OCI-LY7 (cell line): ENCODE measurements around the gene GATAD2B. TPM values are rescaled to one million over a fixed set of nuclear protein-coding genes. Genes with fewer than 3 reads are reported as not detected.

Source experiments
- BruUV-seq: library from RNA; stranded (reverse); fragments of 400-500 nt; replicated peaks from 2 replicates; lab custom pipeline; 2021; lab: Mats Ljungman, UMichigan
- CTCF ChIA-PET: fragments of 300-600 bp; sonication (Branson Sonifier 250); formaldehyde crosslinking; loops from one replicate; lab custom pipeline; 2022; ENCODE audit warnings: antibody characterized with exemption; ENCODE audit not compliant: unreplicated experiment; lab: Charles Lee
- POLR2A ChIA-PET: fragments of 300-600 bp; sonication (Branson Sonifier 250); formaldehyde crosslinking; loops from one replicate; lab custom pipeline; 2022; ENCODE audit warnings: antibody characterized with exemption; lab: Charles Lee
- DNase-seq: peaks from one replicate; pipeline ENCODE4 v3.0.0-alpha.2; 2015; ENCODE audit warnings: low spot score
- H2AFZ ChIP-seq: fragments of 200-600 bp; sonication (generic), shearing (Covaris generic); 2 replicates; pipeline ENCODE4 v1.6.1; 2014; ENCODE audit warnings: mild to moderate bottlenecking, antibody characterized with exemption, low read length, moderate library complexity
- H3K27ac ChIP-seq: fragments of 200-600 bp; sonication (generic); 2 replicates; pipeline ENCODE4 v1.5.1; 2014; ENCODE audit warnings: mixed run types, low read depth, mild to moderate bottlenecking, moderate library complexity, low read length, inconsistent platforms; ENCODE audit not compliant: poor library complexity, severe bottlenecking
- H3K36me3 ChIP-seq: fragments of 200-600 bp; sonication (generic); 2 replicates; pipeline ENCODE4 v1.6.1; 2014; ENCODE audit warnings: mild to moderate bottlenecking, antibody characterized with exemption, low read length, moderate library complexity, mixed read lengths; ENCODE audit not compliant: insufficient read depth
- H3K4me1 ChIP-seq: fragments of 200-600 bp; sonication (generic); 2 replicates; pipeline ENCODE4 v1.5.1; 2014; ENCODE audit warnings: mild to moderate bottlenecking, low read length; ENCODE audit not compliant: insufficient read depth, poor library complexity, severe bottlenecking
- H3K4me2 ChIP-seq: fragments of 200-600 bp; sonication (generic); 2 replicates; pipeline ENCODE4 v1.6.1; 2014; ENCODE audit warnings: mild to moderate bottlenecking, low read length
- H3K4me3 ChIP-seq: fragments of 200-600 bp; sonication (generic); 2 replicates; pipeline ENCODE4 v1.5.1; 2014; ENCODE audit warnings: mild to moderate bottlenecking, low read depth, low read length; ENCODE audit not compliant: poor library complexity, severe bottlenecking
- H3K79me2 ChIP-seq: fragments of 200-600 bp; sonication (generic); 2 replicates; pipeline ENCODE4 v1.6.1; 2016; ENCODE audit warnings: low read depth, mild to moderate bottlenecking, low read length, moderate library complexity, mixed read lengths; ENCODE audit not compliant: insufficient read depth
- H3K9me2 ChIP-seq: fragments of 200-600 bp; sonication (generic); 2 replicates; pipeline ENCODE4 v1.6.1; 2016; ENCODE audit warnings: mild to moderate bottlenecking, low read length, mixed read lengths; ENCODE audit not compliant: insufficient read depth
- H3K9me3 ChIP-seq: fragments of 200-600 bp; sonication (generic); 2 replicates; pipeline ENCODE4 v1.6.1; 2014; ENCODE audit warnings: mild to moderate bottlenecking, mixed run types, low read length, mixed read lengths
- H4K20me1 ChIP-seq: fragments of 200-600 bp; sonication (generic); 2 replicates; pipeline ENCODE4 v1.6.1; 2014; ENCODE audit warnings: mild to moderate bottlenecking, antibody characterized with exemption, low read length, moderate library complexity, mixed read lengths; ENCODE audit not compliant: insufficient read depth
- EZH2phosphoT487 ChIP-seq: fragments of 200-600 bp; sonication (generic); IDR thresholded peaks from 2 replicates; pipeline ENCODE4 v1.6.1; 2018; ENCODE audit warnings: low read depth, borderline replicate concordance, mild to moderate bottlenecking, mixed run types, antibody characterized with exemption, low read length, moderate library complexity, mixed read lengths
- intact Hi-C: fragments of 100-400 bp; cut with micrococcal nuclease; formaldehyde crosslinking; loops from one replicate; pipeline ENCODE4 v1.10.0; 2022; ENCODE audit not compliant: unreplicated experiment
- total RNA-seq, 2 experiments: library from RNA; depleted of rRNA in 1 of 2; stranded (reverse); fragments of >200 nt in 1 of 2; shearing (Covaris generic) in 1 of 2; gene quantifications; 2 replicates each; pipeline ENCODE4 v1.2.3, GENCODE V29; 2014 to 2022
- TF ChIP-seq, protein P1 (sequence below): fragments of 200-600 bp; sonication (generic); conservative IDR thresholded peaks from 2 replicates; pipeline ENCODE4 v1.5.1; 2014; ENCODE audit warnings: mild to moderate bottlenecking, antibody characterized with exemption, low read length, moderate library complexity, mixed read lengths

Gene GATAD2B
- total RNA-seq, 2 experiments from 2014 or later = 11.2 to 65.2 TPM

DNA sequence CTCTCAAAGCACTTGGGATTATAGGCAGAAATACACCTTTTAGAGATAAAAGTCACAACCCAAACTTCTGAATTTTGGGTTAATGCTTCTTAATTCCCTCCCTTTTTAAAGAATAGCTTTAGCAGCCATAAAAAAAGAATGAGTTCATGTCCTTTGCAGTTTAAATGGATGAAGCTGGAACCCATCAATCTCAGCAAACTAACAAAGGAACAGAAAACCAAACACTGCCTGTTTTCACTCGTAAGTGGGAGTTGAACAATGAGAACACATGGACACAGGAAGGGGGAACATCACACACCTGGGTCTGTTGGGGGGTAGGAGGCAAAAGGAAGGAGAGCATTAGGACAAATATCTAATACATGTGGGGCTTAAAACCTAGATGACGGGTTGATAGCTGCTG lies 91.7 kb downstream of the GATAD2B start:
- no peak overlapping the region for H3K4me3 ChIP-seq
- H3K27ac ChIP-seq = no peak overlapping the region
- ChIA-PET POLR2A (interaction anchor here (0.5 to 1.3 kb wide), 5 partner anchors 12 to 135 kb away, joined by 3 to 6 read pairs (median 3); no protein-coding TSS in a partner anchor), CTCF (no interaction called here)
- no peak overlapping the region for H2AFZ ChIP-seq
- H4K20me1 ChIP-seq = no peaks in the 10 kb centered on the region
- H3K9me2 ChIP-seq = no peaks in the 10 kb centered on the region
- H3K79me2 ChIP-seq = peaks cover 24% of the 10 kb centered on the region; the same call in 1 of the 2 replicates
- H3K4me1 ChIP-seq = peaks cover 6% of the 10 kb centered on the region
- DNase-seq = no peak
- intact Hi-C loops = no loop called here
- peaks cover 31% of the 10 kb centered on the region for H3K36me3 ChIP-seq
- no TSS peak for BruUV-seq
- H3K4me2 ChIP-seq = no peak overlapping the region
- TF ChIP-seq, protein P1, sequence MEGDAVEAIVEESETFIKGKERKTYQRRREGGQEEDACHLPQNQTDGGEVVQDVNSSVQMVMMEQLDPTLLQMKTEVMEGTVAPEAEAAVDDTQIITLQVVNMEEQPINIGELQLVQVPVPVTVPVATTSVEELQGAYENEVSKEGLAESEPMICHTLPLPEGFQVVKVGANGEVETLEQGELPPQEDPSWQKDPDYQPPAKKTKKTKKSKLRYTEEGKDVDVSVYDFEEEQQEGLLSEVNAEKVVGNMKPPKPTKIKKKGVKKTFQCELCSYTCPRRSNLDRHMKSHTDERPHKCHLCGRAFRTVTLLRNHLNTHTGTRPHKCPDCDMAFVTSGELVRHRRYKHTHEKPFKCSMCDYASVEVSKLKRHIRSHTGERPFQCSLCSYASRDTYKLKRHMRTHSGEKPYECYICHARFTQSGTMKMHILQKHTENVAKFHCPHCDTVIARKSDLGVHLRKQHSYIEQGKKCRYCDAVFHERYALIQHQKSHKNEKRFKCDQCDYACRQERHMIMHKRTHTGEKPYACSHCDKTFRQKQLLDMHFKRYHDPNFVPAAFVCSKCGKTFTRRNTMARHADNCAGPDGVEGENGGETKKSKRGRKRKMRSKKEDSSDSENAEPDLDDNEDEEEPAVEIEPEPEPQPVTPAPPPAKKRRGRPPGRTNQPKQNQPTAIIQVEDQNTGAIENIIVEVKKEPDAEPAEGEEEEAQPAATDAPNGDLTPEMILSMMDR = no peak
- no peak for TF ChIP-seq EZH2phosphoT487
- H3K9me3 ChIP-seq = no peaks in the 10 kb centered on the region

DNA sequence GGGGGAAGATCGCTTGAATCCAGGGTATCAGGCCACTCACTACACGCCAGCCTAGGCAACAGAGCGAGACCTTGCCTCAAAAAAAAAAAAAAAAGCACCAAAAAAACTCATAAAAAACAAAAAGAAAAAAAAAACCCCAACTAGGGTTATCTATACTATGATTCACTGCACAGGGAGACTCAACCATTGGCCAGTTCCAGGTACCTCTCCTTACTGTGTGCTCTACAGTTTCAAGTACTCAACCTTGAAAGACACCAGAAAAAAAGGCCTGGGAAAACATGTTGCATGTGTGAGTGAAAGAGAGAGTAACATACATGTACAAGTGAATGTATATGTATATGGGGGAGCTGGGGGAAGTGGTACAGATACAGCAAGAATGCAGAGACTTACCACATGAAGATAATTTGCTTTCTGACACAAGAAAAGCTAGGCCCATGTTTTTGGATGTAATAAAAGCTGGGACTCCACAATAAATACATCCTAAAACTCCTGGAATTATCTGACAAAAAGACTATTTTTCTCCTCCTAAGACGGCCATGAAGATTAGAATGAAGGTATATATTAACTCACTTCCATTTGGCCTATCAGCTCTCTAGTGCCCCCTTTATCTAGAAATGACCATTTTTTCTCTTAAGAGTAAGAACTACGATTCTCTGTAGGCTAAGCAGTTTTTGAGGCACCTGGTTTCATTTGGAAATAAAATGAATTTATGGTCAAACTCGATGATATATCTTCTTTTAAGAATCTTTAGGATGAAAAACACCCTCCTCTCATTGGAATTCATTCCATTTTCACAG lies 95.4 kb downstream of the GATAD2B start:
- H3K4me1 ChIP-seq = peaks cover 15% of the 10 kb centered on the region
- ChIA-PET POLR2A (interaction anchor here (0.6 to 2.8 kb wide), 4 partner anchors 94 to 1168 kb away, joined by 3 to 13 read pairs (median 6); partner anchors contain the start of gene GATAD2B), CTCF (interaction anchor here (0.6 kb wide), 1 partner anchor 9 kb away, joined by 3 read pairs; no protein-coding TSS in a partner anchor)
- H3K9me2 ChIP-seq = no peaks in the 10 kb centered on the region
- H3K4me3 ChIP-seq = no peak overlapping the region
- no peak overlapping the region for H3K27ac ChIP-seq
- TSS peak; percentile 68 for BruUV-seq
- no peaks in the 10 kb centered on the region for H4K20me1 ChIP-seq
- H2AFZ ChIP-seq = no peak overlapping the region
- intact Hi-C loops = no loop called here
- peaks cover 11% of the 10 kb centered on the region; the same call in 1 of the 2 replicates for H3K79me2 ChIP-seq
- H3K9me3 ChIP-seq = no peaks in the 10 kb centered on the region
- peaks cover 61% of the 10 kb centered on the region for H3K36me3 ChIP-seq
- TF ChIP-seq EZH2phosphoT487 = no peak
- TF ChIP-seq, protein P1 = peak; percentile 72
- no peak for DNase-seq
- H3K4me2 ChIP-seq = no peak overlapping the region

DNA sequence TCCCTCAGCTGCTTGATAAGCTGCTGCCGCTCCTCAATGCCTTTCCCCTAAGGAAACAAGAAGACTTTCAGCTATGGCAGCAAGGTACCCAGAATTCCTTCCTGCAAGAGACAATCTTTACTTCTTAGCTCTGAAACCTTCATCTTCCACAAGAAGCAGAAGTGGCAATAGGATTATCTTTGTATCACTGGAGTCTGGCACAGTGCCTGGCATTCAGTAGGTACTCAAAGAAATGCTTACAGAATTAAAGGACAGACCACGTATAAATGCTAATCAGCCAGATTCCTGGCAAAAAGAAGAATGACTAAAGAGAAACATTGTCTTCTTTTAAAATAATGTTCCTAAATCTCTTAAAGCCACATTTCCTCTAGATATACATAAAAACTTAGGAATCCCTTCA lies 103.9 kb downstream of the GATAD2B start:
- no peaks in the 10 kb centered on the region for H3K9me3 ChIP-seq
- H3K4me1 ChIP-seq = peaks cover 10% of the 10 kb centered on the region
- ChIA-PET CTCF (no interaction called here), POLR2A (interaction anchor here (0.8 to 0.9 kb wide), 2 partner anchors 12 to 171 kb away, joined by 3 read pairs; no protein-coding TSS in a partner anchor)
- intact Hi-C loops = no loop called here
- BruUV-seq = no TSS peak
- no peak overlapping the region for H3K27ac ChIP-seq
- H3K9me2 ChIP-seq = no peaks in the 10 kb centered on the region
- TF ChIP-seq EZH2phosphoT487 = no peak
- TF ChIP-seq, protein P1 = no peak
- H3K36me3 ChIP-seq = peaks cover 71% of the 10 kb centered on the region
- peaks cover 7% of the 10 kb centered on the region; the same call in 1 of the 2 replicates for H3K79me2 ChIP-seq
- H3K4me2 ChIP-seq = no peak overlapping the region
- no peak overlapping the region for H2AFZ ChIP-seq
- DNase-seq = no peak
- no peak overlapping the region for H3K4me3 ChIP-seq
- H4K20me1 ChIP-seq = 0 out of 2 replicates have a peak, but pooled peaks cover 4% of the 10 kb centered on the region
